Measurements from ENCODE around the gene PDE1A. TPM values are rescaled to one million over a fixed set of nuclear protein-coding genes. Genes with fewer than 3 reads are reported as not detected.

Gene PDE1A
- total RNA-seq, 4 donors from 2014 or later = 72.3 to 101 (median 85.7) TPM

DNA sequence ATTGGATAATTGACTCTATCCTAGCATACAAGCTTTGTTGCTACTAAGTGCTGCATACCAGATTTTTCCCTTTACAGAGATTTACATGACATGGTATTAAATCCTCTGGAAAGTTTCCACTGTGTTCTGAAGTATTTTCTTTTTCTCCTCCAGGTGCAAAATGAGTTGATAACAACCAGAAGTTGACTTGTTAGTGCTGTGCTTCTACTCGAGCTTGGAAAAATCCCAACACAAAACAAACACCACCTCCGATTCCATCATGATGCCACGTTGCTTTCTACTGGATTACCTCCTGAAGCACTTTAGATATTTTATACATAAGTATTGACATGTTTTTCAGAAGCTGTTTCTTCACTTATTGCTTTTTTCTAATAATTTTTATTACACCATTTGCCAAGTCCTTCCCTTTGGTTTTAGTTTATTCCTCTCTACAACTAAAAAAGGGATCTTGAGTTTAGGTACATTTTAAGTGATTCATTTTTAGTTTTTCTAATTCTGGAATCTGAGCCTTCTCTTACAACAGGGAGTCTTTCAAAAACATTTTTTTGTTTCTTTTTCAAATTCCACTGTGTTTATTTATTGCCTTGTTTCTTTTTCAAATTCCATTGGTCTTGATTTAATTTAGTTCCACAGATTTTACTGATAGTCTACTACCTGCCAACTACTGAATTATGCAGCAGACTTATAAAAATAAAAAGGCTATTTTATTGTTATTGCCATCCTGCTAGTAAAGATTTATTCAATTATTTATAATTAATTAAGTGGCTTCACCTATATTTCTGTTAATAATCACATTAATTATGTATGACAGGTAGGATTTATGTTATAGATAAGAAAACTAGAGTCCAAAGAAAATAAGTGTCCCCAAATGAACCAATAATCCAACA lies 297.8 kb downstream of the PDE1A start:
- Histone ChIP-seq H3K27me3 (no peaks in the 10 kb centered on the region), H3K36me3 (no peaks in the 10 kb centered on the region), H3K9me3 (no peaks in the 10 kb centered on the region), H3K4me3 (replicated peaks in 1 of 3) (no peak overlapping the region), H3K27ac (peak overlapping the region in 1 of 3 donors; percentile 57), H3K4me1 (peaks cover 4 to 22% of the 10 kb centered on the region in 2 donors)
- 18 to 19% methylated on average over 3 of the region's 3 CpGs for WGBS, 2 donors
- intact Hi-C loops (cut with DNase I) = no loop called here
- no peak for TF ChIP-seq CTCF (IDR thresholded peaks at IDR 0.05)
- no peak for TF ChIP-seq POLR2A (IDR thresholded peaks at IDR 0.05)
- DNase-seq = no peak

DNA sequence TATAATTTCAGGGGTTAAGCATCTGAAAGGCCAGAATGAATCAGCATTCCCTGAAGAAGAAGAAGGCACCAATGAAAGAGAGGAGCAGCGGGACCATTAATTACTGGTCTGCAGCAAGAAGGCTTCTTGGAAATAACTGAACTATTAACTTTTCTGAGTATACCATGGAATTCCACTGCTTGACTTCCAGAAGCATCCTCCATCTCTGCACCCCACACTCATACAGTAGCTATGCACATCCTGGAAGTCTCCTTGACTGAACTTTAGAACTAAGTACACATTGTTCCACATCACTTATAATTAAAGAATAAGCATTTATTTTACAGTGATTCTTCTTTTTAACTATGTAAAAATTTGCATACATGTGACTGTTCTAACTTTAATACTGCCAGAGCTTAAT lies 309.6 kb downstream of the PDE1A start:
- no peak for DNase-seq
- Histone ChIP-seq H3K4me1 (no peaks in the 10 kb centered on the region), H3K9me3 (no peaks in the 10 kb centered on the region), H3K27me3 (no peaks in the 10 kb centered on the region), H3K27ac (no peak overlapping the region), H3K4me3 (replicated peaks in 1 of 3) (no peak overlapping the region), H3K36me3 (no peaks in the 10 kb centered on the region)
- intact Hi-C loops (cut with DNase I) = no loop called here
- no peak for TF ChIP-seq CTCF (IDR thresholded peaks at IDR 0.05)
- TF ChIP-seq POLR2A (IDR thresholded peaks at IDR 0.05) = no peak
- 78 to 87% methylated on average over 1 of the region's 1 CpG for WGBS, 2 donors

DNA sequence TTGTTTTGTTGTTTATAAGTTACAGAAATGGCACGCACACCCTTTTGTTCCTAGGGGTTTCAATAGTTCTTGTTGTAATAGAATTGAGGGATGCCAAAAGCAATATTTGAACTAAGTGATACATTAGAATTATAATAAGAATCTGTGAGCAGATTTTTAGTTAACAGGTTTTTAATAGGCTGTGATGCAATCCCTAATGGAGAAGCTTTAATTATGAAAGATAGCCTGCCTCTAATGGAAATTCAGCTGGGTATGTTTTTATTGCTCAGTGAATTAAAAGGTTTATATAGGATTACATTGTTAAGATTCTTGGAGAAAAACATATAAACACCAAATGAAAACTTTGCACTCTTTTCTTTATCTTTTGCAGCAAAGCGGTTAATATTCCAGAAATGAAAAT lies 310.1 kb downstream of the PDE1A start:
- no peaks in the 10 kb centered on the region for H3K9me3 ChIP-seq
- H3K4me1 ChIP-seq = no peaks in the 10 kb centered on the region
- no peak overlapping the region for H3K27ac ChIP-seq
- intact Hi-C loops (cut with DNase I) = no loop called here
- TF ChIP-seq CTCF (IDR thresholded peaks at IDR 0.05) = no peak
- no peak for TF ChIP-seq POLR2A (IDR thresholded peaks at IDR 0.05)
- 78 to 94% methylated on average over 2 of the region's 2 CpGs for WGBS, 2 donors
- no peaks in the 10 kb centered on the region for H3K27me3 ChIP-seq
- no peak overlapping the region for H3K4me3 ChIP-seq (replicated peaks in 1 of 3)
- no peaks in the 10 kb centered on the region for H3K36me3 ChIP-seq
- DNase-seq = no peak

DNA sequence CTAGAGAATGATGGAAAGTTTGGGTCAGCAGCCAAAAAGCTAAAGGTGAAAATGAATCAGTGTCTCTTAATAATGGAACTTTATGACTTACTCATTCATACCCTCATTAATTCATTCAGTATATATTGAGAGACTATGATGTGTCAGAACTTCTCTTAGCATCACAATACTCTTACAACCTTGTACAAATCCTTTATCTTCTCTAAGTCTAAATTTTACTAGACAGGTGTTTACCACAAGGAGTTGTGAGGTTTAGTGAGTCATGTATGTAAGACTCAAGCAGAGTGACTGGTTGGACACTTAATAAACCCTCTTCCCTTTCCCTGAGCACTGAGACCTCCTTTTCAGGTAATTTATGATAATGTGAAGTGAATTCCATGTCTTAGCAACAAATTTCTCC lies 311.6 kb downstream of the PDE1A start:
- no peaks in the 10 kb centered on the region for H3K9me3 ChIP-seq
- H3K36me3 ChIP-seq = no peaks in the 10 kb centered on the region
- intact Hi-C loops (cut with DNase I) = no loop called here
- H3K4me3 ChIP-seq (replicated peaks in 1 of 3) = no peak overlapping the region
- no peak overlapping the region for H3K27ac ChIP-seq
- TF ChIP-seq POLR2A (IDR thresholded peaks at IDR 0.05) (no peak), CTCF (IDR thresholded peaks at IDR 0.05) (no peak)
- H3K4me1 ChIP-seq = no peaks in the 10 kb centered on the region
- no peak for DNase-seq
- H3K27me3 ChIP-seq = no peaks in the 10 kb centered on the region

DNA sequence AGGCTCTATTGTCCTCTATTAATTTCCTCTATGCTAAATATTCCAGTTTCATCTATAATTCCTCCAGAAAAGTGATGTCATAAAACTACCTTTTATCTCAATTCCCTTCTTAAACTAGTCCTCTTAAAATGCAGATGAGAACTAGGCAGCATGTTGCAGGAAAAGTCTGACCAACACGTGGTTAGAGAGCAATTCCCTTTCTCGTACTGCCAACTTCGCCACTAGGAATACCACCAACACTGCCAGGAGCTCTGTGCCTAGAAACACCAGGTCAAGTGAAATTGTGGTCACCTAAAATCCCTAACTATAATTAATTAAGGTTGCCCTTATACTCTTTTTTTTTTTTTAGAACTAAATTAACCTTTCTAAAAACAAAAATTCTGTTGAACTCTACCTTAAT lies 313.5 kb downstream of the PDE1A start:
- TF ChIP-seq CTCF (IDR thresholded peaks at IDR 0.05) (no peak), POLR2A (IDR thresholded peaks at IDR 0.05) (no peak)
- Histone ChIP-seq H3K27ac (no peak overlapping the region), H3K4me1 (no peaks in the 10 kb centered on the region), H3K36me3 (no peaks in the 10 kb centered on the region), H3K4me3 (replicated peaks in 1 of 3) (no peak overlapping the region), H3K27me3 (no peaks in the 10 kb centered on the region), H3K9me3 (no peaks in the 10 kb centered on the region)
- intact Hi-C loops (cut with DNase I) = no loop called here
- 79 to 85% methylated on average over 3 of the region's 3 CpGs for WGBS, 2 donors
- no peak for DNase-seq

Data from thyroid gland (tissue), 4 donors.